ENCODE data around the gene PNPLA6. TPM values are rescaled to one million over a fixed set of nuclear protein-coding genes. Genes with fewer than 3 reads are reported as not detected.

PNPLA6 gene
- polyA plus RNA-seq, 1 donor, result 45.4 TPM

GRCh38 chr19:7600721-7601120, 65.2 kb downstream of the PNPLA6 start:
- H3K27me3 ChIP-seq (ENCODE audit: control insufficient read depth, insufficient read depth, low read length), result peaks cover 8% of the 10 kb centered on the region
- no peaks in the 10 kb centered on the region for H3K4me1 ChIP-seq (ENCODE audit: control insufficient read depth, insufficient read depth, low read length)
- H3K27ac ChIP-seq (ENCODE audit: low read length), result no peak overlapping the region
- peaks cover 4% of the 10 kb centered on the region for H3K9me3 ChIP-seq (ENCODE audit: control insufficient read depth, low read depth, low read length)
- H3K4me3 ChIP-seq (ENCODE audit: low read length), result no peak overlapping the region
- H3K36me3 ChIP-seq (ENCODE audit: control insufficient read depth, insufficient read depth, low read length), result peaks cover 14% of the 10 kb centered on the region
- no peak for DNase-seq

DNA sequence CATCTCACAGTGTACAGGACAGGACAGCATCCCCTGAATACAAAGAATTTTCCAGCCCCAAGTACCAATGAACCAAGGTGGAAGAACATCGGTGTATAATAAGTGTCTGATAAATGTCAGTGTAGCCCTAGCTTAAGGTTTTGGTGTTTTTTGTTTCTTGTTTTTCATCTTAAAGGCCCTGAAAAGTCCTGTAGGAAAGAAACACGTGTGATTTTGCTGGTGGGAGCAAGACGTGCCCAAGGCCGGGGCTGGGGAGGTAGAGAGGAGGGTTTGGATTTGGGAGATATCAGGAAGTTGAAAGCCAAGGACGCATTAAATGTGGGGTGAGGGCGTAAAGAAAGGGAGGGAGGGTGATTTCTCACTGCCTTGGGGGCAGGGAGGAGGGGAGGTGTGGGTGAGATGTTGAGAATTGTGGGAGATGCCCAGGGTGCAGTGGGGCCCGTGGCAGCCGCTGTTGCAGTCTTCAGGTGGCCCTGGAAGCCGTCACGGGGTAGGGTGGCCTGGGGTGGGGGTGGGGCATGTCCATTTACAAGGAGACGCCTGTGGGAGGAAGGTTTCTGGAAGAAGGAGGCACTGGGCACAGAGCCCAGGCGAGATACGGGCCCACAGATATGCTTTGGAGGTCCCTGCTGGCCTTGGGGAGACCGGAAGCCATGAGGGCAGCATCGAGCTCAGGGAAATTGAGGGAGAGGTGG, 66.9 kb downstream of the PNPLA6 start:
- Histone ChIP-seq H3K27ac (ENCODE audit: low read length) (no peak overlapping the region), H3K4me3 (ENCODE audit: low read length) (no peak overlapping the region), H3K27me3 (ENCODE audit: control insufficient read depth, insufficient read depth, low read length) (no peaks in the 10 kb centered on the region), H3K9me3 (ENCODE audit: control insufficient read depth, low read depth, low read length) (peaks cover 4% of the 10 kb centered on the region), H3K36me3 (ENCODE audit: control insufficient read depth, insufficient read depth, low read length) (peaks cover 27% of the 10 kb centered on the region), H3K4me1 (ENCODE audit: control insufficient read depth, insufficient read depth, low read length) (no peaks in the 10 kb centered on the region)
- 55% methylated on average over 2 of the region's 15 CpGs for WGBS (ENCODE audit: insufficient coverage, low lambda C conversion rate)
- no peak for DNase-seq

DNA sequence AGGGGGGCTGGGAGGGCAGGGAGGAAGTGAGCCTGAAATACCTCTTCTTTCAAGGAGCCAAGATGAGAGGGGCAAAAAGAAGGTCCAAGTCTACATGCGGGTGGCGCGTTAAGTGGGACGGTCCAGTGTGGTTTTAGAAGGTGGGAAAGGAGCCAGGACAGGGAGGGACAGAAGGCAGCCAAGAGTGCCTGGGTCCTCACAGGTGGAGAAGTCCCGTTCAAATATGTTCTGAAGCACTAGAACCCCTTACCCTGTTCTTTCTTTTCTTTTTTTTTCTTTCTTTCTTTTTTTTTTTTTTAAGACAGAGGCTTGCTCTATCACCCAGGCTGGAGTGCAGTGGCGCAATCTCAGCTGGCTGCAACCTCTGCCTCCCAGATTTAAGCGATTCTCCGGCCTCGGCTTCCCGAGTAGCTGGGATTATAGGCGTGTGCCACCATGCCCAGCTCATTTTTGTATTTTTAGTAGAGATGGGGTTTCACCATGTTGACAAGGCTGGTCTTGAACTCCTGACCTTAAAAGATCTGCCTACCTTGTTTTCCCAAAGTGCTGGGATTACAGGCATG, 67.5 kb downstream of the PNPLA6 start:
- peaks cover 28% of the 10 kb centered on the region for H3K36me3 ChIP-seq (ENCODE audit: control insufficient read depth, insufficient read depth, low read length)
- H3K27ac ChIP-seq (ENCODE audit: low read length), result no peak overlapping the region
- 40% methylated on average over 1 of the region's 11 CpGs for WGBS (ENCODE audit: insufficient coverage, low lambda C conversion rate)
- H3K9me3 ChIP-seq (ENCODE audit: control insufficient read depth, low read depth, low read length), result peaks cover 6% of the 10 kb centered on the region
- H3K4me1 ChIP-seq (ENCODE audit: control insufficient read depth, insufficient read depth, low read length), result no peaks in the 10 kb centered on the region
- DNase-seq, result no peak
- H3K27me3 ChIP-seq (ENCODE audit: control insufficient read depth, insufficient read depth, low read length), result no peaks in the 10 kb centered on the region
- no peak overlapping the region for H3K4me3 ChIP-seq (ENCODE audit: low read length)

- H3K4me1 ChIP-seq (ENCODE audit: control insufficient read depth, insufficient read depth, low read length), result no peaks in the 10 kb centered on the region
- H3K27me3 ChIP-seq (ENCODE audit: control insufficient read depth, insufficient read depth, low read length), result no peaks in the 10 kb centered on the region
- WGBS (ENCODE audit: insufficient coverage, low lambda C conversion rate), result no CpG with 5 or more reads among the region's 9 CpGs
- no peak overlapping the region for H3K27ac ChIP-seq (ENCODE audit: low read length)
- H3K4me3 ChIP-seq (ENCODE audit: low read length), result no peak overlapping the region
- peaks cover 6% of the 10 kb centered on the region for H3K9me3 ChIP-seq (ENCODE audit: control insufficient read depth, low read depth, low read length)
- no peak for DNase-seq
- peaks cover 30% of the 10 kb centered on the region for H3K36me3 ChIP-seq (ENCODE audit: control insufficient read depth, insufficient read depth, low read length)
Measured at GRCh38 chr19:7603919-7604318, 68.4 kb downstream of the PNPLA6 start.

- WGBS (ENCODE audit: insufficient coverage, low lambda C conversion rate), result 53% methylated on average over 4 of the region's 14 CpGs
- Histone ChIP-seq H3K4me1 (ENCODE audit: control insufficient read depth, insufficient read depth, low read length) (no peaks in the 10 kb centered on the region), H3K36me3 (ENCODE audit: control insufficient read depth, insufficient read depth, low read length) (peaks cover 43% of the 10 kb centered on the region), H3K27me3 (ENCODE audit: control insufficient read depth, insufficient read depth, low read length) (no peaks in the 10 kb centered on the region), H3K27ac (ENCODE audit: low read length) (no peak overlapping the region), H3K9me3 (ENCODE audit: control insufficient read depth, low read depth, low read length) (peaks cover 6% of the 10 kb centered on the region), H3K4me3 (ENCODE audit: low read length) (no peak overlapping the region)
- no peak for DNase-seq
Measured at GRCh38 chr19:7605490-7606222, 70.1 kb downstream of the PNPLA6 start.

GRCh38 chr19:7606289-7606688, 70.8 kb downstream of the PNPLA6 start:
- WGBS (ENCODE audit: insufficient coverage, low lambda C conversion rate), result no CpG with 5 or more reads among the region's 17 CpGs
- peaks cover 6% of the 10 kb centered on the region for H3K9me3 ChIP-seq (ENCODE audit: control insufficient read depth, low read depth, low read length)
- H3K4me3 ChIP-seq (ENCODE audit: low read length), result no peak overlapping the region
- H3K4me1 ChIP-seq (ENCODE audit: control insufficient read depth, insufficient read depth, low read length), result no peaks in the 10 kb centered on the region
- H3K36me3 ChIP-seq (ENCODE audit: control insufficient read depth, insufficient read depth, low read length), result peaks cover 49% of the 10 kb centered on the region
- no peak for DNase-seq
- H3K27me3 ChIP-seq (ENCODE audit: control insufficient read depth, insufficient read depth, low read length), result no peaks in the 10 kb centered on the region
- H3K27ac ChIP-seq (ENCODE audit: low read length), result no peak overlapping the region

DNA sequence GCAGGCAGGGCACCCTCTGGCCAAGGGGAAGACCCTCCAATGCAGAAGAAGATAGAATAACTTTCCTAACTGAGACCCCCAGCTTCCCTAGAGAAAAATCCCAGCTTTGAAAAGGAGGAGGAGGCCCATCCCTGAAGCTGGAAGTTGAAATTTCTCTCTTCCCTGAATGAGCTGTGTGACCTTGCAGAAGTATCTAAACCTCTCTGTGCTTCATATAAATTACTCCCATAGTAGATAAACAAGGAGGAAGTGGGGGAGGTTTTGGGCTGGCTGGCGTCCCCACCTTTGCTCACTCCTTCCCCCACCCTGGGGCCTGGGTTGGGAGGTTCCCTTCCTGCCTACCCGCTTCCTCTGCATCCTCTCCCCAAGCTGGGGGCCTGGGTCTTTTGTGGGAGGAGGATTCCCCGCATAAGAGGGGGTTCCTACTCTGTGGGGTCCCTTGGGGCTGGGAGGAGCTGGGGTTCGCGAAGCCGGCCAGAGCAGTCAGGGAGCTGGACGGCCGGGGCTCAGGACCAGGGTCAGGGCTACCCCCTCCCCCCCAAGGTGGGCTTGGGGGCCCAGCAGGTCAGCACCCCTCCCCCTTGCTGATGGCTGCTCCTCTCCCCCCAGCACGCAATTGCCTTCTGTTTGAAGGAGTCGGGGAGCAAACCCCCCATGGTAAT, 71.8 kb downstream of the PNPLA6 start:
- no peak for DNase-seq
- Histone ChIP-seq H3K4me3 (ENCODE audit: low read length) (no peak overlapping the region), H3K36me3 (ENCODE audit: control insufficient read depth, insufficient read depth, low read length) (peaks cover 59% of the 10 kb centered on the region), H3K9me3 (ENCODE audit: control insufficient read depth, low read depth, low read length) (peaks cover 6% of the 10 kb centered on the region), H3K27me3 (ENCODE audit: control insufficient read depth, insufficient read depth, low read length) (no peaks in the 10 kb centered on the region), H3K4me1 (ENCODE audit: control insufficient read depth, insufficient read depth, low read length) (no peaks in the 10 kb centered on the region), H3K27ac (ENCODE audit: low read length) (no peak overlapping the region)
- no CpG with 5 or more reads among the region's 10 CpGs for WGBS (ENCODE audit: insufficient coverage, low lambda C conversion rate)

- H3K36me3 ChIP-seq (ENCODE audit: control insufficient read depth, insufficient read depth, low read length), result peaks cover 62% of the 10 kb centered on the region
- no peak overlapping the region for H3K4me3 ChIP-seq (ENCODE audit: low read length)
- H3K27me3 ChIP-seq (ENCODE audit: control insufficient read depth, insufficient read depth, low read length), result no peaks in the 10 kb centered on the region
- H3K27ac ChIP-seq (ENCODE audit: low read length), result no peak overlapping the region
- no peak for DNase-seq
- peaks cover 6% of the 10 kb centered on the region for H3K9me3 ChIP-seq (ENCODE audit: control insufficient read depth, low read depth, low read length)
- H3K4me1 ChIP-seq (ENCODE audit: control insufficient read depth, insufficient read depth, low read length), result no peaks in the 10 kb centered on the region
- WGBS (ENCODE audit: insufficient coverage, low lambda C conversion rate), result 100% methylated on average over 2 of the region's 25 CpGs
Measured at GRCh38 chr19:7607874-7608560, 72.5 kb downstream of the PNPLA6 start.

DNA sequence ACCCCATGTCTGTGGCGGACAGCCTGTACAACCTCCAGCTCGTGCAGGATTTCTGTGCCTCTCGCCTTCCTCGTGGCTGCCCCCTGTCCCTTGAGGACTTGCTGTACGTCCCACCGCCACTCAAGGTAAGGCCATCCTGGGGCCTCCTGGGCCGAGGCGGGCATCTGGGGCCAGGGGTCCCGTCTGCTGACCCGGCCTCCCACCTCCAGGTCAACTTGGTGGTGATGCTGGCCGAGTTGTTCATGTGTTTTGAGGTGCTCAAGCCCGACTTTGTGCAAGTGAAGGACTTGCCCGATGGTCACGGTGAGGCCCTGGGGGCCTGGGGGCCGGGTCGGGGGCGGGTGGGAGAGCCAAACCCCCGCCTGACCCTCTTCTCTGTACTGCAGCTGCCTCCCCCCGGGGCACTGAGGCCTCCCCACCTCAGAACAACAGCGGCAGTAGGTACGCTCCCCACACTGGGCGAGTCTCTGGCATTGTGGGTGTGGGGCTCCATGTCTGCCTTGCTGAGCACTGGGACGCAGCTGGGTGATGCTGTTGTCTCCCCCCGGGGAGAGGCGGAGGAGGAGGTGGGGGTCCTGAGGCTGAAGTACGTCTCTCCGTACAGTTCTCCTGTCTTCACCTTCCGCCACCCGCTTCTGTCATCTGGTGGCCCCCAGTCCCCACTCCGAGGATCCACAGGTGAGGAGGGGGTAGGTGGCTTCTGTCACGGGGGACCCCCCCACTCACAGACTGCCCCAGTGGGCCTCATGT, 75.1 kb downstream of the PNPLA6 start:
- DNase-seq, result no peak
- Histone ChIP-seq H3K27ac (ENCODE audit: low read length) (no peak overlapping the region), H3K9me3 (ENCODE audit: control insufficient read depth, low read depth, low read length) (peaks cover 2% of the 10 kb centered on the region), H3K27me3 (ENCODE audit: control insufficient read depth, insufficient read depth, low read length) (no peaks in the 10 kb centered on the region), H3K36me3 (ENCODE audit: control insufficient read depth, insufficient read depth, low read length) (peaks cover 67% of the 10 kb centered on the region), H3K4me1 (ENCODE audit: control insufficient read depth, insufficient read depth, low read length) (no peaks in the 10 kb centered on the region), H3K4me3 (ENCODE audit: low read length) (no peak overlapping the region)
- WGBS (ENCODE audit: insufficient coverage, low lambda C conversion rate), result no CpG with 5 or more reads among the region's 31 CpGs
